ENCODE data around the gene NQO2. TPM values are rescaled to one million over a fixed set of nuclear protein-coding genes. Genes with fewer than 3 reads are reported as not detected.
A peak's percentile ranks its signal among the peaks of the same experiment; 100 is the strongest.

NQO2 gene
- total and polyA plus RNA-seq, 2 of the 13 experiments (the other 11 are each of a cell fraction or from before 2014, with no cell fraction given) = 32.2 to 56.5 TPM

DNA sequence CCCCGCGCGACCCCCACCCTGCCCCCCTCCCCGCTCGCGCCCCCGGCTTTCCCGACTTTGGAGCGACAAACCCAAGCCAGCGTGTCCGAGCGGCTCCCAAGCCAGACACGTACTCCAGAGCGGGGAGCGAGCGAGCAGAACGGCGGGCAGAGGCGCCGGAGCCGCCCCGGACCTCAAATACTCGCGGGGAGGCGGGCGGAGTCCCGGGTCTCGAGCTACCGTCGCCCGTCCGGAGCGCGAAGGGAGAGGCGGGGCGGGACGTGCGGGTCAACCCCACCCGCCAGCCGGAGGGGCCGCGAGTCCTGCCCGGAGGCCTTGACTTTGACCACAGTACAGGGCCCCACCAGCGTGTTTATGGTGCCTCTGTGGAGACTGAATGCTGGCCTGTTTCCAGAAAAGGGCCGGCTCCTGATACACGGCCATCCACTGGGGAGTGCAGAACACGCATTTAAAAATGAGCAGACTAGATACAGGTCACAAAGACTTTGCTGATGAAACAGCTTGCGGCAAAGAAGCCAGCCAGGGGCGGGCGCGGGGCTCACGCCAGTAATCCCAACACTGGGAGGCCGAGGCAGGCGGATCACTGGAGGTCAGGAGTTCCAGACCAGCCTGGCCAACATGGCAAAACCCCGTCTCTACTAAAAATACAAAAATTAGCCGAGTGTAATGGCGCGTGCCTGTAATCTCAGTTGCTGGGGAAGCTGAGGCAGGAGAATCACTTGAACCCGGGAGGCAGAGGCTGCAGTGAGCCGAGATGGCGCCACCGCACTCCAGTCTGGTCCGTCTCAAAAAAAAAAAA lies 28.1 kb upstream of the NQO2 start, which contains the start of gene SERPINB6 (continued):
- TF ChIP-seq SMAD3 (CRISPR knock-in tag; IDR thresholded peaks at IDR 0.05) = no peak
- TF ChIP-seq PITX1 (CRISPR knock-in tag; IDR thresholded peaks at IDR 0.05) = peak; percentile 65; the same call in 1 of the 2 replicates
- peak; percentile 77; the same call in 1 of the 2 replicates for TF ChIP-seq SP5 (CRISPR knock-in tag; IDR thresholded peaks at IDR 0.05; ENCODE audit: borderline replicate concordance, low read depth)
- no peak for TF ChIP-seq POLR2AphosphoS2 (IDR thresholded peaks at IDR 0.05; ENCODE audit: low read depth, low read length)
- no peak; the same call in 1 of the 2 replicates for TF ChIP-seq ZNF776 (CRISPR knock-in tag; IDR thresholded peaks at IDR 0.05)
- peak; percentile 27; the same call in 1 of the 2 replicates for TF ChIP-seq ZNF790 (CRISPR knock-in tag; IDR thresholded peaks at IDR 0.05; ENCODE audit: borderline replicate concordance)
- TF ChIP-seq ZNF501 (CRISPR knock-in tag; IDR thresholded peaks at IDR 0.05) = peak; percentile 89
- TF ChIP-seq, protein P1, sequence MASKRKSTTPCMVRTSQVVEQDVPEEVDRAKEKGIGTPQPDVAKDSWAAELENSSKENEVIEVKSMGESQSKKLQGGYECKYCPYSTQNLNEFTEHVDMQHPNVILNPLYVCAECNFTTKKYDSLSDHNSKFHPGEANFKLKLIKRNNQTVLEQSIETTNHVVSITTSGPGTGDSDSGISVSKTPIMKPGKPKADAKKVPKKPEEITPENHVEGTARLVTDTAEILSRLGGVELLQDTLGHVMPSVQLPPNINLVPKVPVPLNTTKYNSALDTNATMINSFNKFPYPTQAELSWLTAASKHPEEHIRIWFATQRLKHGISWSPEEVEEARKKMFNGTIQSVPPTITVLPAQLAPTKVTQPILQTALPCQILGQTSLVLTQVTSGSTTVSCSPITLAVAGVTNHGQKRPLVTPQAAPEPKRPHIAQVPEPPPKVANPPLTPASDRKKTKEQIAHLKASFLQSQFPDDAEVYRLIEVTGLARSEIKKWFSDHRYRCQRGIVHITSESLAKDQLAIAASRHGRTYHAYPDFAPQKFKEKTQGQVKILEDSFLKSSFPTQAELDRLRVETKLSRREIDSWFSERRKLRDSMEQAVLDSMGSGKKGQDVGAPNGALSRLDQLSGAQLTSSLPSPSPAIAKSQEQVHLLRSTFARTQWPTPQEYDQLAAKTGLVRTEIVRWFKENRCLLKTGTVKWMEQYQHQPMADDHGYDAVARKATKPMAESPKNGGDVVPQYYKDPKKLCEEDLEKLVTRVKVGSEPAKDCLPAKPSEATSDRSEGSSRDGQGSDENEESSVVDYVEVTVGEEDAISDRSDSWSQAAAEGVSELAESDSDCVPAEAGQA (IDR thresholded peaks at IDR 0.05; ENCODE audit: low read depth) = no peak
- TF ChIP-seq, protein P1 (CRISPR knock-in tag; IDR thresholded peaks at IDR 0.05; ENCODE audit: borderline replicate concordance) = no peak
- TF ChIP-seq, protein P2, sequence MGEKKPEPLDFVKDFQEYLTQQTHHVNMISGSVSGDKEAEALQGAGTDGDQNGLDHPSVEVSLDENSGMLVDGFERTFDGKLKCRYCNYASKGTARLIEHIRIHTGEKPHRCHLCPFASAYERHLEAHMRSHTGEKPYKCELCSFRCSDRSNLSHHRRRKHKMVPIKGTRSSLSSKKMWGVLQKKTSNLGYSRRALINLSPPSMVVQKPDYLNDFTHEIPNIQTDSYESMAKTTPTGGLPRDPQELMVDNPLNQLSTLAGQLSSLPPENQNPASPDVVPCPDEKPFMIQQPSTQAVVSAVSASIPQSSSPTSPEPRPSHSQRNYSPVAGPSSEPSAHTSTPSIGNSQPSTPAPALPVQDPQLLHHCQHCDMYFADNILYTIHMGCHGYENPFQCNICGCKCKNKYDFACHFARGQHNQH (CRISPR knock-in tag; IDR thresholded peaks at IDR 0.05) = peak; percentile 70
- TF ChIP-seq ELF1 (CRISPR knock-in tag; IDR thresholded peaks at IDR 0.05) = no peak
- TF ChIP-seq IKZF1 (IDR thresholded peaks at IDR 0.05) = no peak
- TF ChIP-seq HDAC1 (CRISPR knock-in tag; IDR thresholded peaks at IDR 0.05) = peak; percentile 92
- TF ChIP-seq TEAD2 (CRISPR knock-in tag; IDR thresholded peaks at IDR 0.05) = no peak
- TF ChIP-seq STAG1 (CRISPR knock-in tag; IDR thresholded peaks at IDR 0.05) = no peak
- no peak for TF ChIP-seq MATR3 (CRISPR knock-in tag; IDR thresholded peaks at IDR 0.05)
- no peak for TF ChIP-seq NCOR1 (IDR thresholded peaks at IDR 0.05; ENCODE audit: borderline replicate concordance, low read length)
- no peak for TF ChIP-seq MAFK (conservative IDR thresholded peaks at IDR 0.05 in 1 of 2, IDR thresholded peaks at IDR 0.05 in 1 of 2; ENCODE audit: low read length in 2 of 2)
- TF ChIP-seq ZSCAN31 (CRISPR knock-in tag; IDR thresholded peaks at IDR 0.05; ENCODE audit: low read depth) = no peak
- TF ChIP-seq, protein P3, sequence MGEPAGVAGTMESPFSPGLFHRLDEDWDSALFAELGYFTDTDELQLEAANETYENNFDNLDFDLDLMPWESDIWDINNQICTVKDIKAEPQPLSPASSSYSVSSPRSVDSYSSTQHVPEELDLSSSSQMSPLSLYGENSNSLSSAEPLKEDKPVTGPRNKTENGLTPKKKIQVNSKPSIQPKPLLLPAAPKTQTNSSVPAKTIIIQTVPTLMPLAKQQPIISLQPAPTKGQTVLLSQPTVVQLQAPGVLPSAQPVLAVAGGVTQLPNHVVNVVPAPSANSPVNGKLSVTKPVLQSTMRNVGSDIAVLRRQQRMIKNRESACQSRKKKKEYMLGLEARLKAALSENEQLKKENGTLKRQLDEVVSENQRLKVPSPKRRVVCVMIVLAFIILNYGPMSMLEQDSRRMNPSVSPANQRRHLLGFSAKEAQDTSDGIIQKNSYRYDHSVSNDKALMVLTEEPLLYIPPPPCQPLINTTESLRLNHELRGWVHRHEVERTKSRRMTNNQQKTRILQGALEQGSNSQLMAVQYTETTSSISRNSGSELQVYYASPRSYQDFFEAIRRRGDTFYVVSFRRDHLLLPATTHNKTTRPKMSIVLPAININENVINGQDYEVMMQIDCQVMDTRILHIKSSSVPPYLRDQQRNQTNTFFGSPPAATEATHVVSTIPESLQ (CRISPR knock-in tag; conservative IDR thresholded peaks at IDR 0.05) = no peak
- TF ChIP-seq IRX3 (CRISPR knock-in tag; IDR thresholded peaks at IDR 0.05; ENCODE audit: borderline replicate concordance, low read depth) = no peak
- no peak for TF ChIP-seq ZNF207 (IDR thresholded peaks at IDR 0.05; ENCODE audit: borderline replicate concordance)
